SK-MEL-5 (cell line): ENCODE measurements around the gene SATB1. TPM values are rescaled to one million over a fixed set of nuclear protein-coding genes. Genes with fewer than 3 reads are reported as not detected.

Source experiments
- DNase-seq: peaks from one replicate; pipeline ENCODE4 v3.0.0-alpha.2; 2016; ENCODE audit warnings: low read depth, low spot score
- in situ Hi-C: cut with HindIII; loops from 2 replicates; pipeline ENCODE4 v1.10.0; 2016; ENCODE audit warnings: low sequenced_read_pairs, high pct_unique_total_duplicates, low pct_unique_long_range_greater_than_20kb
- total RNA-seq: library from RNA; depleted of rRNA; stranded (reverse); fragments of >200 nt; shearing (Covaris generic); gene quantifications from 2 replicates; pipeline ENCODE4 v1.2.3, GENCODE V29; 2014

The SATB1 gene
- total RNA-seq, 1 experiment from 2014 or later: 2.1 TPM

- DNase-seq: no peak
- in situ Hi-C loops: no loop called here
These were observed 12.5 kb downstream of the SATB1 start for GRCh38 chr3:18412684-18413083.

GRCh38 chr3:18411541-18411940 is 13.6 kb downstream of the SATB1 start:
- no peak for DNase-seq
- in situ Hi-C loops: no loop called here

- in situ Hi-C loops: no loop called here
- DNase-seq: no peak
These were observed 14.9 kb downstream of the SATB1 start for GRCh38 chr3:18410205-18410604.

GRCh38 chr3:18409266-18409665 is 15.9 kb downstream of the SATB1 start:
- in situ Hi-C loops: no loop called here
- DNase-seq: no peak

- in situ Hi-C loops: no loop called here
- DNase-seq: no peak
These were observed 20.0 kb downstream of the SATB1 start for GRCh38 chr3:18405141-18405540.

GRCh38 chr3:18403061-18403460 is 22.1 kb downstream of the SATB1 start:
- in situ Hi-C loops: no loop called here
- no peak for DNase-seq

- DNase-seq: no peak
- in situ Hi-C loops: no loop called here
These were observed 22.8 kb downstream of the SATB1 start for GRCh38 chr3:18402239-18402799.

- DNase-seq: no peak
- in situ Hi-C loops: no loop called here
These were observed 23.7 kb downstream of the SATB1 start for GRCh38 chr3:18401300-18401961.

GRCh38 chr3:18398448-18398847 is 26.7 kb downstream of the SATB1 start:
- no peak for DNase-seq
- in situ Hi-C loops: no loop called here

GRCh38 chr3:18396428-18396827 is 28.7 kb downstream of the SATB1 start:
- in situ Hi-C loops: no loop called here
- no peak for DNase-seq

- in situ Hi-C loops: no loop called here
- DNase-seq: no peak
These were observed 30.6 kb downstream of the SATB1 start for GRCh38 chr3:18394384-18394995.

- DNase-seq: no peak
- in situ Hi-C loops: no loop called here
These were observed 31.2 kb downstream of the SATB1 start for GRCh38 chr3:18393906-18394305.

GRCh38 chr3:18390024-18390660 is 35.0 kb downstream of the SATB1 start:
- no peak for DNase-seq
- in situ Hi-C loops: no loop called here

- DNase-seq: peak; percentile 52
- in situ Hi-C loops: no loop called here
These were observed 35.9 kb downstream of the SATB1 start for GRCh38 chr3:18389108-18389733.

- in situ Hi-C loops: no loop called here
- DNase-seq: no peak
These were observed 38.8 kb downstream of the SATB1 start for GRCh38 chr3:18386274-18386890.

- DNase-seq: no peak
- in situ Hi-C loops: no loop called here
These were observed 39.4 kb downstream of the SATB1 start for GRCh38 chr3:18385706-18386105.

GRCh38 chr3:18382760-18383369 is 42.3 kb downstream of the SATB1 start:
- DNase-seq: no peak
- in situ Hi-C loops: no loop called here

GRCh38 chr3:18379647-18380046 is 45.5 kb downstream of the SATB1 start:
- in situ Hi-C loops: no loop called here

More at GRCh38 chr3:18379647-18380046, 45.5 kb downstream of the SATB1 start:
- no peak for DNase-seq
